NT2/D1 (cell line): ENCODE data around the gene SIT1.

Experiments used
- YY1 ChIP-seq: IDR thresholded peaks from 2 replicates; pipeline ENCODE4 v1.6.1; 2011; ENCODE audit not compliant: insufficient read length, insufficient read depth
- ZNF274 ChIP-seq: IDR thresholded peaks from 2 replicates; pipeline ENCODE4 v1.6.1; 2011; ENCODE audit warnings: mild to moderate bottlenecking, low read depth, low read length

- no peak for TF ChIP-seq YY1
- no peak for TF ChIP-seq ZNF274
Observed at GRCh38 chr9:35606726-35607125, 44.0 kb downstream of the SIT1 start.
